SK-N-SH (cell line): ENCODE data around the gene KRT72. TPM values are rescaled to one million over a fixed set of nuclear protein-coding genes. Genes with fewer than 3 reads are reported as not detected.

ENCODE experiments used
- CTCF ChIA-PET: fragments of 300-600, 350-600 bp; formaldehyde crosslinking; extraction: SDS; loops from one replicate; lab custom pipeline; 2021; lab: Yijun Ruan, JAX
- POLR2A ChIA-PET: fragments of 350-600 bp; sonication (Branson Sonifier 250); formaldehyde crosslinking; extraction: SDS; loops from one replicate; lab custom pipeline; 2020; ENCODE audit warnings: antibody characterized with exemption, inconsistent platforms; lab: Yijun Ruan, JAX
- DNase-seq: peaks from one replicate; pipeline ENCODE4 v3.0.0; 2012
- H2AFZ ChIP-seq: fragments of 200-600 bp; sonication (generic); 2 replicates; pipeline ENCODE4 v1.8.1; 2016; ENCODE audit warnings: antibody characterized with exemption, mild to moderate bottlenecking, low read depth
- H3F3A ChIP-seq: fragments of 200-600 bp; sonication (generic); replicated peaks from 2 replicates; pipeline ENCODE3; 2016; ENCODE audit warnings: antibody characterized with exemption, mild to moderate bottlenecking; ENCODE audit not compliant: insufficient read depth
- H3K27ac ChIP-seq, 2 experiments: fragments of 200-500 bp in 1 of 2; fragments of 200-600 bp in 1 of 2; sonication (Bioruptor generic) in 1 of 2; sonication (generic), shearing (Covaris generic) in 1 of 2; 2 replicates each; pipeline versions ENCODE4 v1.5.1 to v1.6.1; 2014 to 2016; ENCODE audit warnings: low read depth in 2 of 2, inconsistent platforms in 1 of 2, low read length in 1 of 2, mild to moderate bottlenecking in 1 of 2, mixed read lengths in 1 of 2
- H3K27me3 ChIP-seq: fragments of 200-600 bp; sonication (generic), shearing (Covaris generic); 2 replicates; pipeline ENCODE4 v1.6.1; 2016; ENCODE audit warnings: mixed run types; ENCODE audit not compliant: insufficient read depth
- H3K36me3 ChIP-seq, 2 experiments: fragments of 200-500 bp in 1 of 2; fragments of 200-600 bp in 1 of 2; sonication (Bioruptor generic) in 1 of 2; sonication (generic) in 1 of 2; replicated peaks in 1 of 2; 2 replicates each; pipeline versions ENCODE3 to v1.5.1; 2014 to 2016; ENCODE audit warnings: low read length in 1 of 2, mild to moderate bottlenecking in 1 of 2; ENCODE audit not compliant: insufficient read depth in 2 of 2, control insufficient read depth in 1 of 2
- H3K4me1 ChIP-seq, 2 experiments: fragments of 200-500 bp in 1 of 2; fragments of 200-600 bp in 1 of 2; sonication (Bioruptor generic) in 1 of 2; sonication (generic), shearing (Covaris generic) in 1 of 2; 2 replicates each; pipeline versions ENCODE4 v1.5.1 to v1.6.1; 2014 to 2016; ENCODE audit warnings: low read depth in 1 of 2, low read length in 1 of 2, mixed run types in 1 of 2; ENCODE audit not compliant: insufficient read depth in 2 of 2, control insufficient read depth in 1 of 2
- H3K4me2 ChIP-seq: fragments of 200-600 bp; sonication (generic), shearing (Covaris generic); 2 replicates; pipeline ENCODE4 v1.6.1; 2017; ENCODE audit warnings: mixed run types
- H3K4me3 ChIP-seq, 2 experiments: fragments of 200-500 bp in 1 of 2; fragments of 200-600 bp in 1 of 2; sonication (Bioruptor generic) in 1 of 2; sonication (generic), shearing (Covaris generic) in 1 of 2; 2 replicates each; pipeline versions ENCODE4 v1.5.1 to v1.8.1; 2014 to 2016; ENCODE audit warnings: low read depth in 2 of 2, inconsistent platforms in 1 of 2, low read length in 1 of 2, mild to moderate bottlenecking in 1 of 2, mixed read lengths in 1 of 2, moderate library complexity in 1 of 2
- H3K79me2 ChIP-seq: fragments of 200-600 bp; sonication (generic); 2 replicates; pipeline ENCODE4 v1.8.1; 2017; ENCODE audit warnings: mild to moderate bottlenecking; ENCODE audit not compliant: insufficient read depth
- H3K9ac ChIP-seq: fragments of 200-600 bp; sonication (generic); 2 replicates; pipeline ENCODE4 v1.6.1; 2017; ENCODE audit warnings: mixed run types
- H3K9me2 ChIP-seq: fragments of 200-600 bp; sonication (generic); 2 replicates; pipeline ENCODE4 v1.6.1; 2017; ENCODE audit warnings: mixed run types
- H3K9me3 ChIP-seq: fragments of 200-600 bp; sonication (generic); 2 replicates; pipeline ENCODE4 v1.6.1; 2017; ENCODE audit warnings: mixed run types, mild to moderate bottlenecking, moderate library complexity
- H4K20me1 ChIP-seq: fragments of 200-600 bp; sonication (generic); 2 replicates; pipeline ENCODE4 v1.6.1; 2017; ENCODE audit warnings: mild to moderate bottlenecking, mixed run types; ENCODE audit not compliant: insufficient read depth
- EP300 ChIP-seq, 2 experiments: IDR thresholded peaks; 2 replicates each; pipeline versions ENCODE4 v1.4.0 to v1.6.1; 2012; ENCODE audit warnings: borderline replicate concordance in 1 of 2, low read depth in 1 of 2, low read length in 1 of 2
- EZH2phosphoT487 ChIP-seq: fragments of 200-600 bp; sonication (generic); IDR thresholded peaks from 2 replicates; pipeline ENCODE4 v1.6.1; 2017; ENCODE audit warnings: low read depth, mixed run types, mild to moderate bottlenecking, antibody characterized with exemption, moderate library complexity, borderline replicate concordance
- FOSL2 ChIP-seq: IDR thresholded peaks from 2 replicates; pipeline ENCODE4 v1.4.0; 2012; ENCODE audit warnings: low read depth, mild to moderate bottlenecking, moderate library complexity, borderline replicate concordance
- FOXJ3 ChIP-seq: sonication (generic); formaldehyde crosslinking; IDR thresholded peaks from 2 replicates; pipeline ENCODE4 v1.5.1; 2020; ENCODE audit warnings: mild to moderate bottlenecking, missing genetic modification reagents
- MAX ChIP-seq: IDR thresholded peaks from 2 replicates; pipeline ENCODE4 v1.4.0; 2012; ENCODE audit warnings: low read depth
- MXI1 ChIP-seq: IDR thresholded peaks from 2 replicates; pipeline ENCODE4 v1.6.1; 2012; ENCODE audit warnings: mild to moderate bottlenecking, low read depth, low read length, improper control_type of control experiment
- POLR2AphosphoS5 ChIP-seq: IDR thresholded peaks from 2 replicates; pipeline ENCODE4 v1.6.1; 2012; ENCODE audit warnings: low read depth, low read length
- RAD21 ChIP-seq: IDR thresholded peaks from 2 replicates; pipeline ENCODE4 v1.6.1; 2012; ENCODE audit warnings: mild to moderate bottlenecking, low read length
- REST ChIP-seq: IDR thresholded peaks from 2 replicates; pipeline ENCODE4 v1.6.1; 2012; ENCODE audit warnings: mild to moderate bottlenecking, low read depth, low read length, moderate library complexity
- RFX5 ChIP-seq: IDR thresholded peaks from 2 replicates; pipeline ENCODE4 v1.6.1; 2012; ENCODE audit warnings: mild to moderate bottlenecking, improper control_type of control experiment, low read length
- RXRA ChIP-seq: IDR thresholded peaks from 2 replicates; pipeline ENCODE4 v1.4.0; 2012; ENCODE audit warnings: low read depth, mild to moderate bottlenecking, borderline replicate concordance
- TEAD4 ChIP-seq: IDR thresholded peaks from 2 replicates; pipeline ENCODE4 v1.4.0; 2012; ENCODE audit warnings: mild to moderate bottlenecking, borderline replicate concordance; ENCODE audit not compliant: insufficient read depth
- USF2 ChIP-seq: fragments of 150-350 bp; IDR thresholded peaks from 2 replicates; pipeline ENCODE4 v1.6.1; 2017; ENCODE audit warnings: antibody characterized with exemption, low read length, low read depth, borderline replicate concordance
- WGBS: methylation state at CpG from one replicate; pipeline ENCODE4 v1.1.6; 2017; ENCODE audit warnings: low lambda C conversion rate; 5-methylcytosine and 5-hydroxymethylcytosine counted together
- polyA plus RNA-seq, 3 experiments: library from polyadenylated mRNA; depleted of rRNA; stranded (reverse); fragments of >200 nt; gene quantifications; 2 replicates each; pipeline ENCODE4 v1.2.3, GENCODE V29; 2012

The KRT72 gene
- polyA plus RNA-seq, 1 of the 3 experiments (the other 2 are of a cell fraction) = not detected

GRCh38 chr12:52608826-52609630 is 7.8 kb upstream of the KRT72 start:
- Histone ChIP-seq H4K20me1 (no peaks in the 10 kb centered on the region), H3K27me3 (peaks cover 23% of the 10 kb centered on the region; the same call in 1 of the 2 replicates), H3K36me3 (no peaks in the 10 kb centered on the region), H3K9me2 (no peaks in the 10 kb centered on the region), H3K4me1 (no peaks in the 10 kb centered on the region), H3K4me3 (no peak overlapping the region), H3K9me3 (no peaks in the 10 kb centered on the region), H3K9ac (no peak overlapping the region), H3K79me2 (no peaks in the 10 kb centered on the region), H2AFZ (no peak overlapping the region), H3F3A (no peaks in the 10 kb centered on the region)
- DNase-seq = no peak
- CTCF ChIA-PET = no interaction called here
- TF ChIP-seq EP300 (IDR thresholded peaks at IDR 0.05; ENCODE audit: borderline replicate concordance in 1 of 2, low read depth in 1 of 2, low read length in 1 of 2) (no peak), REST (no peak), RFX5 (no peak), RAD21 (no peak), MXI1 (no peak), FOSL2 (no peak), EZH2phosphoT487 (no peak), USF2 (no peak), TEAD4 (no peak), MAX (no peak)
- TF ChIP-seq, all 33 proteins: peak for 0
- Histone ChIP-seq H3K4me2 (no peak overlapping the region), H3K27ac (no peak overlapping the region)
- POLR2A ChIA-PET = no interaction called here
- WGBS = 6% methylated on average over 8 of the region's 8 CpGs

GRCh38 chr12:52608161-52608560 is 6.9 kb upstream of the KRT72 start:
- H4K20me1 ChIP-seq = no peaks in the 10 kb centered on the region

More at GRCh38 chr12:52608161-52608560, 6.9 kb upstream of the KRT72 start:
- H3K9ac ChIP-seq = no peak overlapping the region
- CTCF ChIA-PET = no interaction called here
- no peaks in the 10 kb centered on the region for H3K4me1 ChIP-seq
- no peaks in the 10 kb centered on the region for H3K9me3 ChIP-seq
- TF ChIP-seq FOXJ3 (no peak), RAD21 (no peak), USF2 (no peak), RXRA (no peak), POLR2AphosphoS5 (no peak), RFX5 (no peak)
- H3F3A ChIP-seq = no peaks in the 10 kb centered on the region
- no peaks in the 10 kb centered on the region for H3K9me2 ChIP-seq
- H3K36me3 ChIP-seq = no peaks in the 10 kb centered on the region
- 19% methylated on average over 6 of the region's 6 CpGs for WGBS
- no peaks in the 10 kb centered on the region for H3K79me2 ChIP-seq
- H3K4me3 ChIP-seq = no peak overlapping the region
- H3K27ac ChIP-seq = no peak overlapping the region
- peaks cover 18% of the 10 kb centered on the region; the same call in 1 of the 2 replicates for H3K27me3 ChIP-seq
- POLR2A ChIA-PET = no interaction called here
- no peak overlapping the region for H2AFZ ChIP-seq
- no peak for DNase-seq
- no peak overlapping the region for H3K4me2 ChIP-seq
